BE2C (cell line): ENCODE measurements around the gene KRT20.

Experiments used
- DNase-seq: peaks from one replicate; pipeline ENCODE4 v3.0.0-alpha.2; 2020
- H3K27me3 ChIP-seq: fragments of 250-450 bp; sonication (Bioruptor Pico); 2 replicates; pipeline ENCODE4 v1.5.1; 2020; ENCODE audit warnings: mild to moderate bottlenecking
- H3K36me3 ChIP-seq: fragments of 250-450 bp; sonication (Bioruptor Pico); 2 replicates; pipeline ENCODE4 v1.5.1; 2020; ENCODE audit warnings: mild to moderate bottlenecking
- H3K4me1 ChIP-seq: fragments of 250-450 bp; sonication (Bioruptor Pico); 2 replicates; pipeline ENCODE4 v1.5.1; 2020
- H3K4me3 ChIP-seq: 2 replicates; pipeline ENCODE4 v1.5.1; 2011; ENCODE audit warnings: low read depth, low read length
- H3K9me3 ChIP-seq: fragments of 250-450 bp; sonication (Bioruptor Pico); 2 replicates; pipeline ENCODE4 v1.5.1; 2020
- CTCF ChIP-seq: IDR thresholded peaks from 2 replicates; pipeline ENCODE4 v1.5.1; 2012; ENCODE audit warnings: mild to moderate bottlenecking, low read depth, low read length

Gene KRT20

DNA sequence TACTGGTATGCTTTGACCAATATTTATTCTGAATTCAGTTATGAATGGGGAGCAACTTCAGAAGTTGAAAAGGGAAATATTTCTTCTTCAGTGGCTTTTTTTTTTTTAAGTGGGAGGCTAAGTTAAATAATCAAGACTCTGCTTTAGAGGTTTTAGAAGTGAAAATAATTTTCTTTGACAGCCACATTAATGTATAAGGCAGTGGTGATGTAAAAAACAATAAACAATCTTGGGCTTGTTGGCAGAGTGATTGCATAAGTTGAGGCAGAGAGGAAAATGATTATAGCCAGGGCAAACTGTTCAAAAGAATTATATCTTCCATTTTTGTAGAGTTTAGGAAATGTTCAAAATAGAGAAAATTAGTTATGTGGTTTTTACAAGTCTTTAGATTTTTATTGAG is 12.6 kb downstream of the KRT20 start:
- Histone ChIP-seq H3K4me1 (no peaks in the 10 kb centered on the region), H3K9me3 (no peaks in the 10 kb centered on the region), H3K36me3 (no peaks in the 10 kb centered on the region), H3K27me3 (peaks cover 39% of the 10 kb centered on the region), H3K4me3 (no peak overlapping the region)
- no peak for DNase-seq
- TF ChIP-seq CTCF = no peak

DNA sequence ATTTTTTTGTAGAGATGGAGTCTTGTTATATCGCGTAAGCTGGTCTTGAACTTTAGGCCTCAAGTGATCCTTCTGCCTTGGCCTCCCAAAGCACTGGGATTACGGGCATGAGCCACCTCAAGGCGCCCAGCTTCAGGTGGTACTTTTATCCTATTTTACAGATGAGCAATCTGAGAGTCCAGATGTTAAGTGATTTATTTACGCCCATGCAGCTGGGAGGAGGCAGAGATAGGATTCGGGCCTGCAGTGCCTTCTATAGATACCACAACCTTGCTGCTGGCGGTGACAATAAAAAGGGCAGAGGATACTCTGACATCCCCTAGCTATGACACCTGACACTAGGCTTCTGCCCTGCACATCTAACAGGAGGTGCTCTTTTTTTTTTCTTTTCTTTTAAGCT is 13.7 kb downstream of the KRT20 start:
- H3K9me3 ChIP-seq = no peaks in the 10 kb centered on the region
- no peak for TF ChIP-seq CTCF
- no peaks in the 10 kb centered on the region for H3K36me3 ChIP-seq
- DNase-seq = no peak
- H3K4me3 ChIP-seq = no peak overlapping the region
- no peaks in the 10 kb centered on the region for H3K4me1 ChIP-seq
- peaks cover 49% of the 10 kb centered on the region for H3K27me3 ChIP-seq

DNA sequence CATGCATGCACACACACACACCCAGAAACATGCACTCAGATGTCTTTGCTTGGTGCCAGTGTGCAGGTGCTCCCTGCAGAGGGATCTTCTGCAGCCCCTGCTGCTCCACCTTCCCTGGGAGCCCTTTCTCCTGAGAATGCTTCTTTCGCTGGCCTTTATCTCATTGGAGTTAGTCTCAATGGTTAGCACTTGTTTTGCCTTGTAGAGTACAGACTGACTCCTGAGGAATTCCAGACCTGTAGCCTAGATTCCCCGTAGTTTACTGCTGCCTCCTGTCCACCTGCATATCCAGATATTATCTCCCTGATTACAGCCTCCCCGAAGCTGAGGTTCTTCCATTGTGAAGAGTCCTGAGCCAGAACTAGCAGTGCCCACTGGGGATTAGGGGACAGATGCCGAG is 14.9 kb downstream of the KRT20 start:
- no peaks in the 10 kb centered on the region for H3K36me3 ChIP-seq
- DNase-seq = no peak
- peaks cover 59% of the 10 kb centered on the region for H3K27me3 ChIP-seq
- H3K4me3 ChIP-seq = no peak overlapping the region
- TF ChIP-seq CTCF = no peak
- H3K4me1 ChIP-seq = no peaks in the 10 kb centered on the region
- H3K9me3 ChIP-seq = no peaks in the 10 kb centered on the region

GRCh38 chr17:40866838-40867237 is 18.2 kb downstream of the KRT20 start, which contains the start of gene KRT12:
KRT12 (minus strand) TSS chr17:40867223; CDS start chr17:40867186, 37 bp downstream.
- no peaks in the 10 kb centered on the region for H3K4me1 ChIP-seq
- H3K4me3 ChIP-seq = no peak within 1 kb of the TSS
- peaks cover 52% of the 10 kb centered on the region for H3K27me3 ChIP-seq
- no peak for TF ChIP-seq CTCF
- DNase-seq = no peak
- H3K36me3 ChIP-seq = no peaks in the 10 kb centered on the region
- H3K9me3 ChIP-seq = no peaks in the 10 kb centered on the region

- no peak for DNase-seq
- Histone ChIP-seq H3K36me3 (no peaks in the 10 kb centered on the region), H3K27me3 (peaks cover 44% of the 10 kb centered on the region), H3K4me3 (no peak overlapping the region), H3K9me3 (no peaks in the 10 kb centered on the region), H3K4me1 (no peaks in the 10 kb centered on the region)
- no peak for TF ChIP-seq CTCF
Observed at GRCh38 chr17:40864661-40865390, 20.2 kb downstream of the KRT20 start.

- Histone ChIP-seq H3K27me3 (peaks cover 35% of the 10 kb centered on the region), H3K36me3 (no peaks in the 10 kb centered on the region), H3K4me3 (no peak overlapping the region), H3K4me1 (no peaks in the 10 kb centered on the region), H3K9me3 (no peaks in the 10 kb centered on the region)
- peak; percentile 60 for TF ChIP-seq CTCF
- DNase-seq = peak; percentile 60
Observed at GRCh38 chr17:40862985-40863733, 21.9 kb downstream of the KRT20 start.
